HepG2 (cell line): ENCODE data around the gene ADAM15.

ENCODE experiments used
- MAX ChIP-seq: IDR thresholded peaks from 2 replicates; pipeline ENCODE4 v1.6.1; 2012; ENCODE audit warnings: inconsistent platforms
- MTA1 ChIP-seq: sonication (generic); formaldehyde crosslinking; IDR thresholded peaks from 2 replicates; pipeline ENCODE4 v1.4.0; 2020; ENCODE audit warnings: missing genetic modification reagents, mild to moderate bottlenecking, borderline replicate concordance
- TAF1 ChIP-seq: sonication (generic); formaldehyde crosslinking; IDR thresholded peaks from 2 replicates; pipeline ENCODE4 v1.4.0; 2020; ENCODE audit warnings: missing genetic modification reagents

DNA sequence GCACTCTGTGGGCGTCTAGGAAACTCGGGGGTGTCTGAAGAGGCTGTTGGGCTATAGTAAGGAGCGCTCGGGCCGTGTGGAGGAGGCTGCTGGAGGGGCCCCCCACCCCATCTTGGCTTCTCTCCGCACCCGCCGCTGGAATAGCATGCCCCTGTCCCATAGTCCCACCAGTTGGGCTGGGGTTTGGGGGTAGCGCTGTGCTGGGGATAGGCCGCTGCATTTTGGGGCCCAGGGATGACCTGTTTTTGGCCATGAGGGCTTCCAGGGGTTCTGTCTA lies 28.0 kb downstream of the ADAM15 start:
- TF ChIP-seq TAF1: no peak
- no peak for TF ChIP-seq MAX
- TF ChIP-seq MTA1 (CRISPR knock-in tag): no peak
